GM21360 (cell line): Measurements from ENCODE around the gene BHLHE23.
"Not testable (repeated sequence)": the region's sequence is repeated elsewhere in the genome, so short reads cannot be mapped to it uniquely, and the experiment has no call there.

Experiments used
- ATAC-seq: cut with Tn5 transposase; IDR thresholded peaks from one replicate; pipeline ENCODE4 v1.9.1; 2021; ENCODE audit warnings: mild to moderate bottlenecking, moderate library complexity; ENCODE audit not compliant: unreplicated experiment

Gene BHLHE23

GRCh38 chr20:63043348-63044203 lies 36.8 kb upstream of the BHLHE23 start:
- no peak for ATAC-seq

DNA sequence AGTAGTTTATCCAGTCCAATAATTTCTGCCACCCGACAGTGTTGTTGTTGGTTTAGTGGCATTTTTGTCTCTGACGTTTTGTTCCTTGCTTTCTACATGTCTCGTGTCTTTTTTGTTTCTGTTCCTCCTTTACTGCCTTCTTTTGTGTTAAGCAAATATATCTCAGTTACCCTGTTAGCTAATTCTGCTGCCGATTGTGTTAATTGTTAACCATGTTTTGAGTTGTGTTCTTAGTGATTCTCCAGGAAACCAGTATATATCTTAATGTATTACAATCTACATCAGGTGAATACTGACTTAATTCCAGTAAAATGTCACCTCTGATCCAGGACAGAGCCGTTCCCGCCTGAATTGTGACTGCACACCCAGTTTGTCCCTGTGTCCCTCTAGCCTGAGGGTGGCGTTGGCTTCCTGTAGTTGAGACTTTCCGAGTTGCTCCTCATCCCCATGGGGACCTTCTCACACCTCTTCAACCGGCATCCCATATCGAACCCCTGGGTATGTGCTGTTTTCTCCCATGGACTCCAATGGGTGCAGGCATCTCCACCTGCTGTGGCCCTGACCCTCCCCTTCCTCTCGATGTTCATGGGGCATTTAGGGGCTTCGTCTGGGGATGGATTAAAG lies 35.8 kb upstream of the BHLHE23 start:
- ATAC-seq, result no peak

GRCh38 chr20:63041776-63042175 lies 35.0 kb upstream of the BHLHE23 start:
- ATAC-seq, result no peak

DNA sequence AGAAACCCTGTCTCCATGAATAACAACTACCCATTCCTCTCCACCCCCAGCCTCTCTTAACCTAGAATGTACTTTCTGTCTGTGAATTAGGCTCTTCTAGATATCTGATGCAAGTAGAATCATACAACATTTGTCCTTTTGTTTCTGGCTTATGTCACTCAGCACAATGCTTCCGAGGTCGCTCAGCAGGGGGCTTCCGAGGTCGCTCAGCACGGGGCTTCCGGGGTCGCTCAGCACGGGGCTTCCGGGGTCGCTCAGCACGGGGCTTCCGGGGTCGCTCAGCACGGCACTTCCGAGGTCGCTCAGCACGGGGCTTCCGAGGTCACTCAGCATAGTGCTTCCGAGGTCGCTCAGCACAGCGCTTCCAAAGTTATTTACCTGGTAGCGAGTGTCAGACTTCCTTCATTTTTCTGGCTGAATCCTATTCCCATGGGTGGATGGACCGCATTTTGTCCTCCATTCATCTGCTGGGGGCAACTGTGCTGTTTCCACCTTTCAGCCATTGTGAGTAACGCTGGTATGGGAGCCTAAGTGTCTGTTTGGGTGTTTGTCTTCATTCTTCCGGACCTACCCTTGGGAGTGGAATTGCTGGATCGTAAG lies 31.0 kb upstream of the BHLHE23 start:
- no peak for ATAC-seq

GRCh38 chr20:63036291-63036690 lies 29.5 kb upstream of the BHLHE23 start:
- no peak for ATAC-seq

- no peak for ATAC-seq
Observed at GRCh38 chr20:63035603-63036185, 28.9 kb upstream of the BHLHE23 start.

GRCh38 chr20:63034710-63035602 lies 28.2 kb upstream of the BHLHE23 start:
- ATAC-seq, result not testable (repeated sequence)

DNA sequence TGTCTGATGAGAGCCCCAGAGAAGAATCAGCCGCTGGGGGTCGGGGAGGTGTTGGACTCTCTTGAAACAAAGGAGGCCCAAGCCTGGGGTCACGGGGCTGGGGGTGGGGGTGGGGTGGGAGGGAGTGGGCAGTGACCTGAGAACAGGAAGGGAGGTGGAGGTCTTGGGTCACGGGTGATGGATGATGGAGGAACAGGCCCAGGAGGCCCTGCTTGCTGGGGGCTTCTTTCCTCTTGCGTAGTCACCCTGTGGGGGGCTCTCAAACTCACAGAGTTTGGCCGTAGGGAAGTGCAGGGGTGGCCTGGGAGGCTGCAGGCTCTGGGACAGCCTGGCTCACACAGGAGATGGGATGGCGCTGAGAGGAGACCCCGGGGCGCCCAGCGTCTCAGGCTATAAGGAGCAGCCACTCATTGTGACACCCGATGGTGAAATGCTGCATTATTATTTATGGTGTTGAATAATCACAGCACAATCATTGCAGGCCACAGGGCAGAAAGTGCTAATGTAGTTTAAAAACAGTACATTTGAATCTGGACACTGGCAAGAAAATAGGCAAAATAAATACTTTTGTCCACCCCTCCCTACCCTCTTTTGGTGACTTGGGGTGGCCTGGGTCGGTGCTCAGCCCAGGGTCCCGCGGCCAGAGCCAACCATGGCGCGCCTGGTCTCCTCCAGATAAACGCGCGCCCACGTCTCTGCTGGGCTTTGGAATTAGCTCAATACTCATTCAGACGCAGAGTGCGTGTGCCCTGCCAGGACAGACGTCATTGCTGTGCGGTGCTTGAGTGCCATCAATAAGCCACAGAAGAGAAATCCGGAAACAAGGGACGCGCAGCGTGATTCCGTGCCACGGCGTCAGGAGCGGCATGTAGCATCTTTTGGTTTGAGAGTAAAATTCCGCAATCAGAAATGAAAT lies 27.3 kb upstream of the BHLHE23 start:
- no peak for ATAC-seq

GRCh38 chr20:63032861-63033793 lies 26.4 kb upstream of the BHLHE23 start:
- ATAC-seq, result no peak

DNA sequence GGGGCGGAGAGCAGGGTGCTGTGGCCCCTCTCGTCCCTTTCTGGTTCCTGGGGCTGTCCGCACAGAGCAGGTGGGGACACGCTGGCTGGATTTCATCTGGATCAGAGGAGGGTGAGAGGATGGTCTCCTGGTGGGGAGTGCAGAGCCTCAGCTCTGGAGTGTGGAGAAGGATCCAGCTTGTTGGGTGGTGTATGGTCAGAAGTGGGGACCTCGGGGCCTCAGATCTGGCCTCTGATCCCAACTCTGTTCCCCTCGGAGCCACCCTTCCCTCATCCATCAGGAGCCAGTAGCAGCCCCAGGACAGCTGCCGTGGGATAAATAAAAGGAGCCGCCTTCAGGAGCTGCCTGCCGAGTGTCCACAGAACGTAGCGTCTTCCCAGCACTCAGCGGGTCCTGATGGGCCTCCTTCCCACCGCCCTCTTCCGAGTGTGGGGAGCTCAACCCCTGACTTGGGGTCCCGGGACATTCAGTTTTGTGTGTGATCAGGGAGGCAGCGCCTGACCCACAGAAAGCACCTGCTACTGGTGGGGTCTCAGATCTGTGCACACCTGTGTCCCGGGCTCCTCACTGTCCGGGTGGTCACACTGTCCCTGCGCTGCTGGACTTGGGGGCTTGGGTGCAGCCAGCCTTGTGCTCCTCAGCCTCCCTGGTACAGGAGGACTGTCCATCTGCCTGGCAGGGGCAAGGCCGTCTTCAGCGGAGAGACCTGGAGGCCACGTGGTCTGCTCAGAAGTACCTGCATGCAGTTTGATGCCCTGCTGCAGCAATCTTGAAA lies 25.4 kb upstream of the BHLHE23 start:
- no peak for ATAC-seq

GRCh38 chr20:63031251-63032014 lies 24.7 kb upstream of the BHLHE23 start:
- ATAC-seq, result no peak

DNA sequence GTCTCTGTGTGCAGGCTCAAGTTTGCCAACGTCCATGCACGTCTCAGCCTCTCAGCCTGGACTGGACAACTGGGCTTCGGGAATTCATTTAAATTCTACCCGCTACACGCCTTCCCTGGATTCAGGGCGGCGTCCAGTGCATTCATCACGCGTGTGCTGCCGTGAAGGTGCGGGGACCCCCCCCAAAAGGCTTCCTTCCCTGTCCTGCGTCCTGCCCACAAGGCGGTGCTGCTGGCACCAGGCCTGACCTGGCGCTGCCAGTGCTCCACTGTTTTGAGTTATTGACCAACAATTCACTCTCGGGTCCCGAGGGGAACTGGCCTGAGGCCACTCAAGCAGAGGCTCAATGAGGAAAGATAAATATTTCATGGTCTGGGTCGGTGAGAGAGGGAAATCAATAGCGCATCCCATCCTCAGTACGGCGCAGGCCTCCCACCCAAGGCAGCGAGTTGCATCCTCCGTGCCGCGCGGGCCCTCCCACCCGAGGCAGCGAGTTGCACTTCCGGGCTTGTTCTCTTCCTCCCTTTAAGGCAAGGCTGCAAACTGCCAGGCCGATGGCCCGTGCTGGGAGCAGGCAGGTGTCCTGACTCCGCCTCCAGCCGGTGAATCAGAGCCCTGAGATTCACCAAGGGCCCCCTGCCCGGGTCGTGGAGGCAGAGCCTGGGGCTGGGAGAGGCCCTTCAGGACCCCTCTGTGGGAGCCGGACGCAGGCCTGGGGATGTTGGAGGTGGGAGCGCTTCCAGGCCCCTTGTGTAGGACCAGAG lies 22.8 kb upstream of the BHLHE23 start:
- ATAC-seq, result no peak

- ATAC-seq, result no peak
Observed at GRCh38 chr20:63028461-63028921, 21.7 kb upstream of the BHLHE23 start.

- no peak for ATAC-seq
Observed at GRCh38 chr20:63027922-63028389, 21.2 kb upstream of the BHLHE23 start.

DNA sequence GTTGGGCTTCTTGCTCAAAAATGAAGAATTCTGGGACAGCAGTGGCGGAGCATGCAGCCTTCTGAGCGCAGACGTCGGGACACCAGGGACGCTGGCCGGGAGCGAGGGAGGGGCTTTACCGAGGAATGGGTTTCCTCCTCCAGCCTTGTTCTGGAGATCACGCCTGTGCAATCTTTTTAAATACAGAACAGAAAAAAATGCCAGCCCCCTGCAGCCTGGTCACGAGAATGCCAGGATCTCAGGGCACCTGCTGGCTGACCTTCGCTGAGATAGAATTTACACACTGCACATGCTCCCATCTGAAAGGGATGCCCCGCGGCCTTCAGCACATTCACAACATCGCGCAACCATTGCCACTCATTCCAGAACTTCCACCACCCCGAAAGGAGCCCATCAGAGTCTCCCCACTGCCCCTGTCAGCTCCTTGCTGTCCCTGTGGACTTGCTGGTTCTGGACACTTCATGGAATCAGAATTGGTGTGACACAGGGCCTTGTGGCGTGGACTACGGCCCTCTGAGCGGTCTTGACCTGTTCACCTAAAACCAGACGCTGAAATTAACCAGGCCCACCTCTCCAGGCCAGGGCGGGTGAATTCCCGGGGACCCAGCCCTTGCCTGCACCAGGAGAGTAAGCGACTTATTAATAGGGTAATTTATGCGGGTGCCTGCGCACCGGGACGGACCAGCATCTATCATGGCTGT lies 20.6 kb upstream of the BHLHE23 start:
- ATAC-seq, result no peak
